CD4-positive, alpha-beta T cell treated with Interleukin-6 at 100 ng/mL for 8 hours (primary cell): ENCODE measurements around the gene MAIP1.

Experiments used
- DNase-seq: peaks from one replicate; pipeline ENCODE4 v3.0.0-alpha.2; 2020; ENCODE audit warnings: mixed read lengths, low spot score

MAIP1 gene

GRCh38 chr2:199991691-199992090 is 36.3 kb downstream of the MAIP1 start:
- DNase-seq: no peak

DNA sequence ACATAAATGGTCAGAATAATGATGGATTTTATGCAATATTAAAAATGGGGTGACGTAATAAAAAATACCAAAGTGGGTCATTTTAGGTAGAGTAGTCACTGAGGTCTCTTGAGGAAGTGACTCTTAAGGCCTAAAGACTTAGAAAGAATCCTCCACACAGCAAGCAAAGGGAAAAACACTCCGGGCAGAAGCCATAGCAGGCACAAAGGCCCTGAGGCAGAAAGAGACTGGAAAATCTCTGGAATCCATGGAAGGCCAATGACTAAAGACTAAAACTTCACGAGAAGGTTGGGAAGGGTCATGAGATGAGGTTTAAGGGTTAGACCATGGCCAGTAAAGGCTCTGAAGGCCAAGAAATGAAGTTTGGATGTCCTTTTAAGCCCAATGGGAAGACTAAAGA is 36.9 kb downstream of the MAIP1 start:
- no peak for DNase-seq

GRCh38 chr2:199994371-199994770 is 39.0 kb downstream of the MAIP1 start:
- DNase-seq: no peak

DNA sequence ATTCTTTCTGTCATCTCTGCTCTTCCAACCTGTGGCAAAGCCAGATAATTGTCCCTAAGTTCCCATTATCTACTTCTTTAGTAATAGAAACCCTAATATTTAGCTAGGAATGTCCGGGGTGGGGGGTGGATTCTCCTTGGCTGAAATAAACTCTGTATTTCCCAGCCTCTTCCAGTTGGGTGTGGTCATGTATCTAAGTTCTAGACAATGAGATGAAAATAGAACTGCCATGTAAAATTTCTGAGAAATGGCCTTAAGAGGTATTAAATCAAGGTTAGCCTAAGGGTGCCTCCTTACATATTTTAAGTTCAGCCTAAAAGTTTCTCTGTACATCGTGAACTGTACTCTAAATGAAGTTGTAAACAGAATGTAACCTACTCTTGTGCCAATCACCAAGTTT is 39.5 kb downstream of the MAIP1 start:
- DNase-seq: no peak

GRCh38 chr2:199997296-199997695 is 41.9 kb downstream of the MAIP1 start:
- no peak for DNase-seq

DNA sequence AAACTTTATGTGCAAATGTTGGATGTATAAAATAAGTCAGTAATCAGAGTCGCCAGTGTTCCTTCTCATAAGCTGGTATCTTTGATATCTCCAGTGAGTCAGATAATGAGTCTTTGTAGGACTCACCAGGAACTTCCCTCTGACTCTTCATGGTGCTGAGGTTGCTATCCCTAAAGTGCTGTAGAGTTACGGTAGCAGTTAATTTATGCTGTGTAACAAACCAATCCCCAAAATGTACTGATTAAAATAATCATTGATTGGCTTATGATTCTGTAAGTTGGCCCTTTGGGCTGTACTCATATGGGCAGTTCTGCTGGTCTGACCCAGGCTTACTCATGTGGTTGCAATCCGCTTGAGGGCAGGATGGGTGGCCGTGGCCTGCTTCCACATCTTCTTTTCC is 43.8 kb downstream of the MAIP1 start:
- DNase-seq: no peak

- DNase-seq: no peak
Observed at GRCh38 chr2:200000444-200001163, 45.2 kb downstream of the MAIP1 start.

DNA sequence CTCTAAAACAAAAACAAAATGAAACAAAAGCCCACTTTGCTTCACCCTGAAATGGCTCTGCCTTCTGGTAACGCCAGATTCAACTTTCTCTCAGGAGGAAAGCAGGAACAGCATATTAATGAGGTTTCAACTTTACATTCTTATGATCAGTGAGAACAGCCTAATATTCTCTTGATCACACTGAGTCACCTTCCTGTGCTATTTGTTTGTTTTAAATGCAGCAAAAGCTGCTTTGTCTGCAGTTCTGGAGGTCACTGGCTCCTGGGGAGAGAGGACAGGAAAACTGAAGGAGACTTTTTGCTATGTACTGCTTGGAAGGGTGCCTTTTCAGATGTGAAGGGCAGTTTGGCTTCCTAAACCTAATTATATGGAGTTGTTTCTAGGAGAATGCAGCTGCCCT is 48.1 kb downstream of the MAIP1 start:
- no peak for DNase-seq

- no peak for DNase-seq
Observed at GRCh38 chr2:200005675-200006074, 50.3 kb downstream of the MAIP1 start.

GRCh38 chr2:200007306-200007705 is 51.9 kb downstream of the MAIP1 start:
- no peak for DNase-seq

DNA sequence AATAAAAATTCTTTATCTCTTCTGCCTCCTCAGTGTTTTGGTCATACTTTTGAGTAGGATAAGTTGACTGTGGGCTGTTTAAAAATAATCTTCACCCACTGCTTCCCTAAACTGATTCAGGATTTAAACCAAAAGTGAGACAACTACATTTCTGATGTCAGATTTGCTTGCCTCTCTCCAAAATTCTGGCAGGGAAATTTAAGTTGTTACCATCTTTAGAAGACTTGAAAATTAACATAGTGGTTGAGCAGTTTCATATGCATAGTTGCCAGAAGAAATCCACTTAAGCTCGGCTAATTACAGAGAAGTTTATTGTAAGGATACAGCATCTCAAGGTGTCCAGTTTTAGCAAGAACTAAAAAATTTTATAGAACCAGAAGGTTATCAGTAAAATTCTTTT is 57.0 kb downstream of the MAIP1 start:
- no peak for DNase-seq
